IPS DF 4.7 (cell line): ENCODE results near the gene SLC25A27.

Experiments used
- DNase-seq: peaks from one replicate; pipeline ENCODE4 v3.0.0-alpha.2; 2013; ENCODE audit warnings: low spot score; ENCODE audit errors: extremely low read depth

Gene SLC25A27

GRCh38 chr6:46648869-46649492 lies 3.8 kb upstream of the SLC25A27 start:
- DNase-seq, result no peak

DNA sequence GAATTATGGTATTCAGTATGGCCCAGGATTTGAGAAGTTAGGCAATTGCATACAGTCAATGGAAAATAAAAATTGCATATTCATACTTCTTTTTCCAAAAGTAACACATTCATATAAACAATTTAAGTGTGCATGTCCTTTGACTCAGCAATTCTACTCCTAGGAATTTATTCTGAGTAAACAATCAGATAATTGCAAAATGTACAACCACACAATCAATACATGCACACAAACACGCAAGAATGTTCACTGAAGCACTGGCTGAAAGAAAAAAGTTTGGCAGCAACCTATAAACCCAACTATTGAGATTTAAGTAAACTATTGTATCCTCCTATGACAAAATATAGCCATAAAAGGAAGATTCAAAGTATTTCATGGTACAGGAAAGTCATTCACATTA lies 1.8 kb upstream of the SLC25A27 start:
- no peak for DNase-seq

- no peak for DNase-seq
Measured at GRCh38 chr6:46651816-46652215, 959 bp upstream of the SLC25A27 start.

DNA sequence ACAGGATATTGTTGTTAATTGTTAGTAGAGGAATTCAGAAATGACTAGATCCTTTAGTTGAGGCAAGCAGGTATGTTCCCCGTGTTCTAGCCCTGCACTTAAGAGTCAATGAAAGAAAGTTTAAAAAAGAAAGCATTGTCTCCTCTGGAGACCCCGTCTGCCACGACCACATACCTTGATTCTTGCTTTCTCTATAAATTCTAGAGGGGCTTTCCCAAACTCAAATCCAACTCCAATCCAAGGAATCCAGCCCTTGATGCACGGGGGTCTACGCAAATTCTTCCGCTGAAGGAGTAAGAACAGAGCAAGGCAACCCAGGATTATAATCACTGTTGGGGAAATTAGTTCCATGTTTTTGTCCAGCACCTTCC lies 558 bp upstream of the SLC25A27 start:
- no peak for DNase-seq

GRCh38 chr6:46653439-46654195 lies 842 bp downstream of the SLC25A27 start:
- no peak for DNase-seq

GRCh38 chr6:46655803-46656202 lies 3.0 kb downstream of the SLC25A27 start:
- DNase-seq, result peak; percentile 38

GRCh38 chr6:46657642-46658041 lies 4.9 kb downstream of the SLC25A27 start:
- no peak for DNase-seq

DNA sequence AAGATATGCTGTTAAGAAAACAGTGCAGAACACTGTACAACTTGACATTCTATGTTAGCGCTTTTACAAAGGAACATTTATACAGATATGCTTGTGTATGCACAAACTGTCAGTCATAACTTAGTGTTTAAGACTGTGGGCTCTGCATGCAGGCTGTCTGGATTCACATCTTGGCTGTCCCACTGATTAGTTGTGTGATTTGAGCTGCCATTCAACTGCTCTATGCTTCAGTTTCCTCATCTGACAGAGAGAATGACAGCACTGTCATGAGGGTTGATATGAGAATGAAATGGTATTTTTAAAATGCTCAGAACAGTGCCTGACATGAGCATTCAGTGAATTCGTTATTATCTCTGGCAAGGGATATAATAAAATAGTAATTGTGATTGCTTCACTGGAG lies 8.7 kb downstream of the SLC25A27 start:
- DNase-seq, result no peak

DNA sequence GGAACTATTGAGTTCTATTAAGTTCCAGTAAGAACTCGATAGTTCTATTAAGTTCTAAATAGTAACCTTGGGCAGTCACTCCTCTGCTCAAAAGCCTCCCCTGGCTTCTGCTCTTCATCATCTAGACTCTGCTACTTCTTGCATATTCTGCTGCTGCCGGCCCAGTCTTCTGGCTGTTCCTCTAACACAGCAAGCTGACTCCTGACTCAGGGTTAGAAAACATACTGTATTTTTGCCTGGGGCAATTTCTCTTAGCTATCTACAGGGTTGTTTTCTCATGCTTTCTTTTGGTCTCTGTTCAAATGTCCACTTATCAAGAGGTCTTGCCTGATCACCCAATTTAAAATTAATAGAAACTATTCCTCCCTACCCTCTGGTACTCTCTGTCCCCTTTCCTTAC lies 14.6 kb downstream of the SLC25A27 start:
- no peak for DNase-seq

DNA sequence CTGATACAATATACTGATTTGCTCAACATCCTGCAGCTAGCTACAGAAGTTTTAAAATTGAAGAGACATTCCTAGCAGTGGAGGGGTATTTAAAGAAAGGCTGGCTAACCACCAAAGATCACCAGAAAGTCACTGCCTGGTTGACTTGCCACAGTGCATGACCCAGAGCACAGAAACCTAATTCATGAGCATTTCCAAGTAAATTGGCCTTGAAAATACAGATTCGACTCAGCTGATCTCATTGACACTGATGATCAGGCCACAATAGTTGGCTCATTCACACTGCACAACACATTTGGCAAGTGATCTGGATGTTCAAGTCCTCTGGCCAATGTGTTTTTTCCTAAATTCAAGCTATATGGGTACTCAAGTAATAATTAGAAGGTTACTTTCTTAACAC lies 21.6 kb downstream of the SLC25A27 start:
- no peak for DNase-seq

- DNase-seq, result no peak
Measured at GRCh38 chr6:46676604-46677313, 24.0 kb downstream of the SLC25A27 start.

DNA sequence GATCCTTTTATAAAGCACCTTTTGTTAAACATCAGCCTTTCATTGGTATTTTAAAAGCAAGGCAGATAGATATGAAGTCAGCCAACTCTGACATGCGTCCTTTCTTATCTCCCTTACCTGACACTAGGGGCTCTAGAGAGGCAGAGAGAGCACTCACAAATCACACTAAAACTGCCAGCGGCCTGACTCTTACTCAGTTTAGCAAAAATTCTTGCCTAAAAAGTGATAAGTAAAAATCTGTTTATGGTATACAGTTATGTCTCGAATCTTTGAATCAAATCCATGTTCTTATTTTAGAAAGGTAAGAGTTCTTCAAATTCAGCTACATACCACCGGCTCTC lies 24.5 kb downstream of the SLC25A27 start:
- no peak for DNase-seq

DNA sequence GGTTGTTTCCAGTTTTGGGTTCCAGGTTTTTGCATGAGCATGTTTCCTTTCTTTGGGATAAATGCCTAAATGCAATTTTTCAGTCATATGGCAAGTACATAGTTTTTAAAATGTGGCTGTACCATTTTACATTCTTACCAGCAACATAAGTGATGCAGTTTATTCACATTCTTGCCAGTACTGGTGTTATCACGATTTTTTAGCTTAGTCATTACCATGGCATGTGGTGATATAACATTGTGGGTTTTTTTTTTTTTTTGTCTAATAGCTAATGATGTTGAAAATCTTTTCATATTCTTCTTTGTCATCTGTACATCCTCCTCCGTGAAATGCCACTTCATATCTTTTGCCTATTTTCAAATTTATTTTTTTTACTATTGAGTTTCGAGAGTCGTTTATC lies 32.0 kb downstream of the SLC25A27 start:
- DNase-seq, result no peak

GRCh38 chr6:46687619-46688097 lies 34.9 kb downstream of the SLC25A27 start, which contains the start of gene TDRD6:
Gene TDRD6, plus strand, starts transcription at chr6:46687885. Its CDS starts 244 bp downstream, at chr6:46688129.
- no peak for DNase-seq

GRCh38 chr6:46688117-46688965 lies 35.6 kb downstream of the SLC25A27 start:
- no peak for DNase-seq

GRCh38 chr6:46688966-46689335 lies 36.2 kb downstream of the SLC25A27 start:
- no peak for DNase-seq

DNA sequence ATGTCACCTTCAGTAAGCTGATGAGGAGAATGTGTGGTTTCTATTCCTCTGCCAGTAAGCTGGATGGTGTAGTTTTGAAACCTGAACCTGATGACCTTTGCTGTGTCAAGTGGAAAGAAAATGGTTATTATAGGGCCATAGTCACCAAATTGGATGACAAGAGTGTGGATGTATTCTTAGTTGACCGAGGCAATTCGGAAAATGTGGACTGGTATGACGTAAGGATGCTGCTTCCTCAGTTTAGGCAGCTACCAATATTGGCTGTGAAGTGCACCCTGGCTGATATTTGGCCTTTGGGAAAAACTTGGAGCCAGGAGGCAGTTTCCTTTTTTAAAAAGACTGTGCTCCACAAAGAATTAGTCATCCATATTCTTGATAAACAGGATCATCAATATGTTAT lies 36.9 kb downstream of the SLC25A27 start:
- DNase-seq, result no peak

DNA sequence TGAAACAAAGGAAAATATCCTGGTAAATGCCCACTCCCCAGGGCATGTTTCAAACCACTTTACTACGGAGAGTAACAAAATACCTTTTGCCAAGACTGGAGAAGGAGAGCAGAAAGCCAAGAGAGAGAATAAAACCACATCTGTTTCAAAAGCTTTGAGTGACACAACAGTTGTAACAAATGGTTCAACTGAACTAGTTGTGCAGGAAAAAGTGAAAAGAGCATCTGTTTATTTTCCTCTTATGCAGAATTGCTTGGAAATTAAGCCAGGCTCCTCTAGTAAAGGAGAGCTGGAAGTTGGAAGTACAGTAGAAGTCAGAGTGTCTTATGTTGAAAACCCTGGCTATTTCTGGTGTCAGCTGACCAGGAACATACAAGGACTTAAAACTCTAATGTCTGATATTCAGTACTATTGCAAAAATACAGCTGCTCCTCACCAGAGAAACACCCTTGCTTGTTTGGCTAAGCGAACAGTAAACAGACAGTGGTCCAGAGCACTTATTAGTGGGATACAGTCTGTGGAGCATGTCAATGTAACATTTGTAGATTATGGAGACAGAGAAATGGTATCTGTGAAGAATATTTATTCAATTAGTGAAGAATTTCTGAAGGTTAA lies 37.5 kb downstream of the SLC25A27 start:
- no peak for DNase-seq

GRCh38 chr6:46690911-46691451 lies 38.2 kb downstream of the SLC25A27 start:
- DNase-seq, result no peak

DNA sequence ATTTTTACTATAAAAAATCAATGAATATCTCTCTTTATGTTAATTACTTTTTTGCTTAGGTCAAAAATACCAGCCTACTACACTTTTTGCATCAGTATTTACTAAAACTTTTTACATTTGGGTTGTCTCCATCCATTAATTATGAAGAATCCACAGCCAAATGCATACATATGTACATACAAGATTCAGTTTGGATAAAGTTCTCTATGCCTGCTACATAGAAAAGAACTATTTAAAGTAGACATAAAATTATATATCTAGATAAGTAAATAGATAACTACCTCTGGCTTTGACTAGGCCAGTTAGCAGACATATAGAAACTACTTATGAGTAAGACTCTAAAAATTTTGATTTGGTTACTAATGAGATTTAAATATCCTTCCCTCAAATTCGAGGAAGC lies 47.2 kb downstream of the SLC25A27 start:
- no peak for DNase-seq

- no peak for DNase-seq
Measured at GRCh38 chr6:46704562-46704961, 51.8 kb downstream of the SLC25A27 start.
